PC-9 (cell line): ENCODE results near the gene PRRC2B.

Experiments used
- EZH2 ChIP-seq: fragments of 200-600 bp; sonication (generic); IDR thresholded peaks from 2 replicates; pipeline ENCODE4 v1.8.0; 2017; ENCODE audit warnings: antibody characterized with exemption, low read depth
- TF ChIP-seq, protein P1 (sequence below): fragments of 200-600 bp; sonication (generic); conservative IDR thresholded peaks from 2 replicates; pipeline ENCODE4 v1.6.1; 2017; ENCODE audit warnings: mixed run types, antibody characterized with exemption, mild to moderate bottlenecking, moderate library complexity

GRCh38 chr9:131511880-131512279 lies 118.0 kb downstream of the PRRC2B start:
- TF ChIP-seq, protein P1, sequence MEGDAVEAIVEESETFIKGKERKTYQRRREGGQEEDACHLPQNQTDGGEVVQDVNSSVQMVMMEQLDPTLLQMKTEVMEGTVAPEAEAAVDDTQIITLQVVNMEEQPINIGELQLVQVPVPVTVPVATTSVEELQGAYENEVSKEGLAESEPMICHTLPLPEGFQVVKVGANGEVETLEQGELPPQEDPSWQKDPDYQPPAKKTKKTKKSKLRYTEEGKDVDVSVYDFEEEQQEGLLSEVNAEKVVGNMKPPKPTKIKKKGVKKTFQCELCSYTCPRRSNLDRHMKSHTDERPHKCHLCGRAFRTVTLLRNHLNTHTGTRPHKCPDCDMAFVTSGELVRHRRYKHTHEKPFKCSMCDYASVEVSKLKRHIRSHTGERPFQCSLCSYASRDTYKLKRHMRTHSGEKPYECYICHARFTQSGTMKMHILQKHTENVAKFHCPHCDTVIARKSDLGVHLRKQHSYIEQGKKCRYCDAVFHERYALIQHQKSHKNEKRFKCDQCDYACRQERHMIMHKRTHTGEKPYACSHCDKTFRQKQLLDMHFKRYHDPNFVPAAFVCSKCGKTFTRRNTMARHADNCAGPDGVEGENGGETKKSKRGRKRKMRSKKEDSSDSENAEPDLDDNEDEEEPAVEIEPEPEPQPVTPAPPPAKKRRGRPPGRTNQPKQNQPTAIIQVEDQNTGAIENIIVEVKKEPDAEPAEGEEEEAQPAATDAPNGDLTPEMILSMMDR, result no peak
- TF ChIP-seq EZH2, result no peak
